Left colon (tissue), 2 donors: ENCODE measurements around the gene CDC14A. TPM values are rescaled to one million over a fixed set of nuclear protein-coding genes. Genes with fewer than 3 reads are reported as not detected.

Experiments used
- ATAC-seq: fragments of 200-7000 bp; cut with Tn5 transposase; one replicate; pipeline ENCODE4 v1.9.1; 2020; ENCODE audit warnings: mild to moderate bottlenecking, moderate library complexity
- DNase-seq, 2 donors: peaks; one replicate each; pipeline ENCODE4 v3.0.0-alpha.2; 2020
- intact Hi-C, 2 donors: fragments of 100-400 bp; cut with DNase I in 1 of 2; cut with micrococcal nuclease in 1 of 2; formaldehyde crosslinking; loops; one replicate each; pipeline versions ENCODE4 v1.11.2 to v1.14.0; 2022; cut with DNase I, micrococcal nuclease
- total RNA-seq, 2 donors: library from RNA; stranded (reverse); fragmentation: NEBNext Ultra II Directional; extraction: Animal tissue kit (Norgen Biotek cat#: 25700); gene quantifications; one replicate each; pipeline ENCODE4 v1.2.1, GENCODE V29; 2021
- donor health status: DM: no; HTN: no; CAD: no.
- donor health status: DM: yes; HTN: yes; CAD: no.

CDC14A gene
- total RNA-seq, 2 donors from 2014 or later, result 19.1 to 23.9 TPM

DNA sequence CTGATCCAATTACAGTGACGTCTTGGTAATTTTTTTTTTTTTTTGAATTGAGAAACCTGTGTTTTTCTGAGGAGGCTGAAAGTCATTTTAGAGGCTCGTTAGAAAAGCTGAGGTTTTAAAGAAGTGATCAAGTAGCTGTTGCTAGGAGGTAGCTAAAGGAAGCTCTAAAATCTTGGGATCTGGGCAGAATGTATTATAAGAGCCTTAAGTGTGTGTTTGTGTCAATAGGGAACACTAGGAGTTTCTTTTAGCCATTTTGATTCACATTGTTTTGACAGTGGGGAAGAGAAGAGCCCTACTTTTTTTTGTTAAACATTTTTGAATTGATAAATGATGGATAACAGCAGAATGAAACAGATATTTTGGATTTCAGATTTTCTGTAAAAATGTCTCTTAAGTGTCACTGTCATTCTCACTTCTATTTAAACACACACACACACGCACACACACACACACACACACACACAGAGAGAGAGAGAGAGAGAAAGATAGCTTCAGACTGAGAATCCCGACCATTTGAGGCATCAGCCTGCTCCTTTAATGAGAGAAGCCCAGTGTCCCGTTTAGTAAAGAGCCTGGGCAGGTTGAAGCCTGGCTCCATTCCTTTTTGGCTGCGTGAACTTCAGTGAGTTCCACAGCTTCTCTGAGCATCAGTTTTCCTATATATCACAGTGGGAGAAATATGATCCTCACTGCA is 106.5 kb downstream of the CDC14A start:
- ATAC-seq (no peak), DNase-seq (no peak)
- intact Hi-C loops, result loop anchor here in 1 of 2 donors (5.0 kb wide), 1 partner anchor 408 kb away; no protein-coding TSS in a partner anchor

GRCh38 chr1:100459358-100460114 is 107.2 kb downstream of the CDC14A start:
- intact Hi-C loops, result loop anchor here in 1 of 2 donors (5.0 kb wide), 1 partner anchor 408 kb away; no protein-coding TSS in a partner anchor
- DNase-seq, result peak; percentile 54 to 73
- ATAC-seq, result peak; percentile 85

DNA sequence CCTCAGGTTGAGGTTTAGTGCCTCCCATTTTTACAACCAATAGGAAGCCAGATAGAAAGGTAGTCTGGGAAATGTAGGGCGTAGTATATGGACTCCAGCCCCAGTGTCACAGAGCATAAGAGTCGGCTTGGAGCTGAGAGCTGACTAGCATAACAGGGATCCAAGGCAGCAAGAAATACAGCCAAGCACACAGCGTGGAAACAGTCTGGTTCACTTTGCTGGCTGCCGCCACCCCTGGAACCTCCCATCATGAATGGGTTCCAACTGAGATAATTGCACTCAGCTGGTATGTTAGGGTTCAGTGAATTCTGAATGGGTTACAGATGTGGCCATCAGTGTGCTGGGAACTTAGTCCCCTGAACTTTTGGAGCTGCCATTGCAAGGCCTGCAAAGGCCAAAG is 108.9 kb downstream of the CDC14A start:
- ATAC-seq, result peak; percentile 55
- DNase-seq, result no peak
- intact Hi-C loops, result no loop called here

DNA sequence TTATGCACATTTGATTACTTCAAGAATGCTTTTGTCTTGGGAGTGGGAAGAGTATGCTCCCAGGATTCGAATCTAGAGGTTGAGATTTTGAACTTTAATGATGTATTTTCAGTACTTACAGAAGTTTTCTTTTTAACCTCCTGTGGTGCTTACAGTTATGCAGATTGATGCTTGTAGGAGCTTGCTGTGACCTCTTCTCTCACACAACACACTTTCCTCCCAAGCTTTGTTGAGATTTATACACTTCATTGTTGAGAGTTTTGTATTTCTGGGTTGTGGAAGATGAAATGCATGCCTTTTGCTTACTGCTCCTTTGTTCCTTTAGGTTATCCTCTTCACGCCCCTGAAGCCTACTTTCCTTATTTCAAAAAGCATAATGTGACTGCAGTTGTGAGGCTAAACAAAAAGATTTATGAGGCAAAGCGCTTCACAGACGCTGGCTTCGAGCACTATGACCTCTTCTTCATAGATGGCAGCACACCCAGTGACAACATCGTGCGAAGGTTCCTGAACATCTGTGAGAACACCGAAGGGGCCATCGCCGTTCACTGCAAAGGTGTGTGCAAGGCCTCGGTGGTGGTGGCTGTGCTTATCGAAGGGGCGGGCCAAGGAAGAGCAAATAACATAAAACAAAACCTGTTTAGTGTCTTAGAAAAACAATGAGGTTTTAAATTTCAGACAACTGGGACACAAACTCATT is 110.2 kb downstream of the CDC14A start:
- intact Hi-C loops, result no loop called here

GRCh38 chr1:100463791-100464424 is 111.6 kb downstream of the CDC14A start:
- peak in 1 of 2 donors; percentile 46 for DNase-seq
- intact Hi-C loops, result no loop called here
- ATAC-seq, result peak; percentile 47

More for the DNA sequence above, 110.2 kb downstream of the CDC14A start:
- peak in 1 of 2 donors; percentile 31 for DNase-seq
- peak; percentile 74 for ATAC-seq

DNA sequence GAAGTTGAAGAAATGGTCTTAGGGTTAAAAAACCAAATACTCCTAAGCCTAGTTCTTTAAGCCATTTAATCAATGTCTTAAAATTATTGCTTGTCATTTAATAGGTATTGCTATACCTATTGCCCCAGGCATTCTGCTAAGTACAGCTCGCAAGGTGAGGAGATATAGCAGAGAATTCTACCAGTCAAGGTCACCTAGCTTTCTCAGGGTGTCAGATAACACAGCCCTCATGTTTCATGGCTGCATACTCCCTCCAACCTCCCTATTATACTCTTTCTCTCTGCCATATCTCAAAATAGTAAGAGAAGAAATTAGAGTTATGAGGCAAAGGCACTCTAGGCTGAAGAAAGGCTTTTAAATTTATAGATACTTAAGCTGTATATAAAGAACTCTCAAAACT is 117.3 kb downstream of the CDC14A start:
- DNase-seq, result no peak
- intact Hi-C loops, result no loop called here

GRCh38 chr1:100474834-100475233 is 122.5 kb downstream of the CDC14A start:
- no peak for ATAC-seq
- intact Hi-C loops, result no loop called here
- no peak for DNase-seq

More for the DNA sequence above, 117.3 kb downstream of the CDC14A start:
- no peak for ATAC-seq

- intact Hi-C loops, result no loop called here
- no peak for DNase-seq
- no peak for ATAC-seq
Measured at GRCh38 chr1:100476735-100477290, 124.5 kb downstream of the CDC14A start.

DNA sequence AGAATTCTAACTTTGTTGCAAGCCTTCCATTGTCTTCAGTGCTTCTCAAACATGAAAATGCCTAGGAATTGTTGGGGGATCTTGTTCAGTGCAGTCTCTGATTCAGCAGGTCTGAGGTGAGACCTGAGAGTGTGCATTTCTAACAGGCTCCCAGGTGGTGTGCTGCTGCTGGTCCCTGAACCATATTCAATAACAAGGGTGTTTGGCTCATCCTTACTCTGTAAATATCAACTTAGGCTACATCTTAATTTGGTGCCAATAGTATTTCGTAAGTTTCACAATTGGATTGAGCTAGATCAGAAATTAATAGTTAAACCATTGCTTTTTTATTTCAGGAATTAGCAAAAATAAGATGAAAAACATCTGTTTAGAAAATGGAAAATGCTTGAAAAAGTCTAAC is 126.5 kb downstream of the CDC14A start:
- intact Hi-C loops, result no loop called here
- DNase-seq (no peak), ATAC-seq (no peak)

DNA sequence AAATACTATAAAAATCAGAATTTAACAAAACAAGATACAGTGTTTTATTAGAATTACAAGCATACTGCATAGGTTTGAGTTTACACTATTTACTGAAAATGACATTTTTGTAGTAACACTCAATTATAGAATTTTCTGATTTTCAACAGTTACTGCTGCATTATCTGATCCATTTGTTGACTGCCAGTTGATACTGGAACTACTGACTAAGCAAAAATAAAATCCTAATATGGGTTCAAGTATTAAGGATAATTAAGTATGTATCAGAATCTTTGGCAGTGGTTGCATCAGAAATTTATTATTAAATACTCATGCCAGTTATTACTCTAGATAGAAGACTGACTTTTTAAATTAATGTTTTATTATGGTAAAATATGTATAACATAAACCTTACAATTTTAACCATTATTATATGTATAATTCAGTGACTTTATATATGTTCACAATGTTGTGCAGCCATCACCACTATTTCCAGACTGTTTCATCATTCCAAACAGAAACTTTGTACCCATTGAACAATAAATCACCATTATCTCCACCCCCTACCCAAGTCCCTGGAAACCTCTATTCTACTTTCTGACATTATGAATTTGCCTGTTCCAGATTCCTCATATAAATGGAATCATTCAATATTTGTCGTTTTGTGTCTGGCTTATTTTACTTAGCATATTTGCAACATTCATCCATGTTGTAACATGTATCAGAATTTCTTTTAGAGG is 127.5 kb downstream of the CDC14A start:
- no peak for DNase-seq
- ATAC-seq, result no peak
- intact Hi-C loops, result no loop called here

DNA sequence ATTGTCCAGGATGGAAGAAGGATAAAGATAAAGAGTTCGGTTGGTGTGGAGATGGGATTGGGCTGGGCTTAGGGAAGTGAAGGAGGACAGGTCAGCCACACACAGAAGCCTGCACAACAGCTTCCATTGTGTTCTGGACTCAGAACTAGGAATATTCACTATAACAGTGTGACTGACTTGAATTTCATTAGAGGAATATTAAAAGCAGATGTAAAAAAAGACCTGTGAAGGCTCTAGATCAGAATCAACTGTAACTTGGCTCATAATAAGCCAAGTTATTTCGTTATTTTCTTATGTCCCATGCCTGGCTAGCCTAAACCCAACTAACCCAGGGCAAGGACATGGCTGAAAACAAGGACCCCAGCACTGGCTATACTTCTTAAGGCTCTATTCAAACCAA is 129.0 kb downstream of the CDC14A start:
- ATAC-seq, result no peak

GRCh38 chr1:100482167-100482566 is 129.9 kb downstream of the CDC14A start:
- DNase-seq, result no peak
- no peak for ATAC-seq
- intact Hi-C loops, result no loop called here

More for the DNA sequence above, 129.0 kb downstream of the CDC14A start:
- DNase-seq, result no peak
- intact Hi-C loops, result no loop called here

DNA sequence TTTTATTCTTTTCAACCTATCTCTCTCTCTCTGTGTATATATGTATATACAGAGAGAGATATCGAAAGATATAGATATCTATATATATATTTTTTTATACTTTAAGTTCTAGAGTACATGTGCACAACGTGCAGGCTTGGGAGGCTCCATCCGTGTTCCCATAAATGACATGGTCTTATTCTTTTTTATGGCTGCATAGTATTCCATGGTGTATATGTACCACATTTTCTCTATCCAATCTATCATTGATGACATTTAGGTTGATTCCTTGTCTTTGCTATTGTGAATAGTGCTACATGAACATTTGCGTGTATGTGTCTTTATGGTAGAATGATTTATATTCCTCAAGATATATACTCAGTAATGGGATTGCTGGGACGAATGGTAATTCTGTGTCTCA is 130.4 kb downstream of the CDC14A start:
- no peak for DNase-seq
- no peak for ATAC-seq
- intact Hi-C loops, result no loop called here

DNA sequence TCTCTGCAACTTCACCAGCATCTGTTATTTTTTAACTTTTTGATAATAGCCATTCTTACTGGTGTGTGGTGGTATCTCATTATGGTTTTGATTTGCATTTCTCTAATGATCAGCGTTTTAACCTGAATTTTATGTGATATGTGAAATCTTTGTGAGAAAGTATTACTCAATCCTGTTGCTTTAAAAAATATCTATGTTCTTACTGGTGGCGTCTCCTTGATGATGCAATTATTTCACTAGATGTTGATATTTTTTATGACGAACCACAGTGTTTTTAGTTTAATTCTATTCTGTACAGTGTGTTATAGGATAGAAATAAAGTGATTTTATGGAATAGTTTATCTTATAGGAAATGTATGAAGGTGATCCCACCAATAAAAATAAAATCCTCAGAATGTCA is 130.9 kb downstream of the CDC14A start:
- intact Hi-C loops, result no loop called here
- DNase-seq (no peak), ATAC-seq (no peak)

DNA sequence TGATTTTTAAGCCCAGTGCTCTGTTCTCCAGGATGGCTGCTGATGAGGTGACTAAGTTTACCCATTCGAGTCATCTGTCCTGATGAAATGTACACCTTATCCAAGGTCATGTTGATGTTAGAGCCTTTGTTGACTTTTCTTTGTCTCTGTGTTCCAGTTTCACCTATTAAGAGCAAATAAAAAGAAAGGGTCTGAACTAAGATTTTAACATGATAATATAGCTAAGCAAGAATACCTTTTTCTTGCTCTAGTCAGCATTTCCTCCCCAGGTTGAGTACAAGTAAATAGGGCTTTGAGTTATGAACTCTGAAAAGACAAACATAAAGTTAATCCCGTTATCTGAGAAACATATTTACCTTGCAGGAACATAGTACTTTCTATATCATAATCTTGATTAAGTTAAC is 133.6 kb downstream of the CDC14A start:
- ATAC-seq (no peak), DNase-seq (no peak)
- intact Hi-C loops, result no loop called here

DNA sequence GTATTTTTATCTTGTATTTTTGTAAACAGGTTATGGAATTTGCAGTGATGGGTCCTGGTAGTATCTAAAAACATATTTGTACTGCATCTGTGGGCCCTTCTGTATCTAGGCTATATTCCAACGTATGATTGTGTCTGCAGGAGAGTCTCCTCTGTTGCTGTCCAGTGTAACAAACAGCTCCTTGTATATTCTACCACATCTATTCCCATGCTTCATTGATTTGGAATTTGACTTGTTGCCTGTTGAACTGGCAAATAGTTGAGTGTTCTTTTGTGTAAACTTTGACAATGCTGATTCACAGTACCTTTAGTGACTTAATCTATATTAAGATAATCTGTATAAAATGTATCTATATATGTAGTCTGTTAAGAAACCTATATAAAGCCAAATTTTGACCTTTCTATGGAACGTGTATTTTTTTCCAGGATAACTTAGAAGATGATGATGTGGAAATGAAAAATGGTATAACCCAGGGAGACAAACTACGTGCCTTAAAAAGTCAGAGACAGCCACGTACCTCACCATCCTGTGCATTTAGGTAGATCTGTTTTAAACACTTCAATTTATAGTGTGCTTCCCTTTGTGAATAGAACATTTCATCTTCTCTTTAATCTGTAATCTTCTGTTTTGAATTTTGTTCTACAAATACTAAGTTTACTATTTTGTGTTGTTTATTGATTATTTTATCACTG is 142.2 kb downstream of the CDC14A start:
- ATAC-seq (no peak), DNase-seq (no peak)
- intact Hi-C loops, result no loop called here

DNA sequence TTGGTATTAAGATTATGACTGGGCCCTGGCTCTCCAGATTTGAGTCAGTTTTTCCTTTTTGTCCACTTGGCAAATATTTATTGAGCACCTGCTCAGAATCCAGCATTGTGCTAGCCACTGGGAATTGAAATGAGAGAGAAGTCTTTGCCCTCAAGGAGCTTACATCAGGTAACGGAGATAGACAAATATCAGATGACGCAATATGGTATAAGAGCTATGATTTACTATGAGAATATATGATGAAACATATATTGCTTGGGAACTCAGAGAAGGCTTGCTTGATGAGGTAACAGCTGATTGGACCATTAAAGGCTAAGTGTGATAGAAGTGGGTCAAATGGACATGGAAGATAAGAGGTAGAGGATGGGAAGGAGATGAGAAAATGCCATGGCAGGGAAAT is 144.6 kb downstream of the CDC14A start:
- intact Hi-C loops, result no loop called here
- ATAC-seq, result no peak
- no peak for DNase-seq

DNA sequence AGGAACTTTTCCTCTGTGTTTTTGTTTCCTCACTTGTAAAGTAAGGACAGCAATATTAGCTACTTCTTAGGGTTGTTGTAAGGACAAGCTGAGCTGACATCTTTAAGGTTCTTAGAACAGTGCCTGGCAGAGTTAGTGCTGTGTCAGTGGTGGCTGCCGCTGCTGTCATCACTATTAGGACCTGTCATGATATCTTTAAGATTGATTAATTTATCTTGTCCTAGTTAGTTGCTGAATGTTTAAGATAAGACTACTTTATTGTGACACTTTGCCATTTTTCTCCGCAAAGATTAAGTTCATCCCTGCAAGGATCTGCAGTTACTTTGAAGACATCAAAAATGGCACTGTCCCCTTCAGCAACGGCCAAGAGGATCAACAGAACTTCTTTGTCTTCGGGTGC is 145.5 kb downstream of the CDC14A start:
- ATAC-seq, result no peak
- intact Hi-C loops, result no loop called here
- no peak for DNase-seq
